Measurements from ENCODE around the gene SLC9A9.
A peak's percentile ranks its signal among the peaks of the same experiment; 100 is the strongest.

Gene SLC9A9

DNA sequence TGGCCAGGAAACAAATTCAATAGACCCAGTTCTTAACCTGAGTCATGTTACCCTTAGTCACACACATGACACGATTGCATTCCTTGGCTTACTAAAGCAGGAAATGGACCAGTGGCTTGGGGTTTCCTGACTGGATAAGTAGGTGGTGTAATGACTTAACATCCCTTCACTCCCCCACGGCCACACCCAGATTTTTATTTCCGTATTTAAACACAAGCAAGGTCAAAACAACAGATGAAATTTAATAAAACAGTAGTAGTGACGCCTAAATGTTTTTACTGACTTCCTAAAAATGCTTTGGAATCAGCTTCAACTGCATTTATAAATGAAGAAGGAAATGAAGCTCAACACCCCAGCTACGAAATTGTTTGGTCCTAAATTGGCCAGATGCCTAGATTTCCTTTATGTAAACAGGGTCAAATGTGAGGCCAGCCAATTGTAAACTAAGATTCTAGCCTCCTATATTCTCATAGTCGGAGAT is 404.4 kb downstream of the SLC9A9 start:
- TF ChIP-seq CTCF (IDR thresholded peaks at IDR 0.05; ENCODE audit: low read depth, low read length) = no peak
- no peak for TF ChIP-seq POLR2A (IDR thresholded peaks at IDR 0.05; ENCODE audit: extremely low read depth, insufficient read length)
- TF ChIP-seq MAX (IDR thresholded peaks at IDR 0.05; ENCODE audit: low read depth, low read length) = no peak
- peak; percentile 40; the same call in 1 of the 2 replicates for TF ChIP-seq MYC (IDR thresholded peaks at IDR 0.05; ENCODE audit: low read depth, low read length)
- H3K4me3 ChIP-seq (ENCODE audit: low read depth, low read length) = no peak overlapping the region
- DNase-seq (ENCODE audit: low read depth) = peak; percentile 92

GRCh38 chr3:143442814-143443447 is 405.3 kb downstream of the SLC9A9 start:
- H3K4me3 ChIP-seq (ENCODE audit: low read depth, low read length) = no peak overlapping the region
- TF ChIP-seq POLR2A (IDR thresholded peaks at IDR 0.05; ENCODE audit: extremely low read depth, insufficient read length) (no peak), MYC (IDR thresholded peaks at IDR 0.05; ENCODE audit: low read depth, low read length) (no peak), CTCF (IDR thresholded peaks at IDR 0.05; ENCODE audit: low read depth, low read length) (no peak), MAX (IDR thresholded peaks at IDR 0.05; ENCODE audit: low read depth, low read length) (no peak)
- no peak for DNase-seq (ENCODE audit: low read depth)

DNA sequence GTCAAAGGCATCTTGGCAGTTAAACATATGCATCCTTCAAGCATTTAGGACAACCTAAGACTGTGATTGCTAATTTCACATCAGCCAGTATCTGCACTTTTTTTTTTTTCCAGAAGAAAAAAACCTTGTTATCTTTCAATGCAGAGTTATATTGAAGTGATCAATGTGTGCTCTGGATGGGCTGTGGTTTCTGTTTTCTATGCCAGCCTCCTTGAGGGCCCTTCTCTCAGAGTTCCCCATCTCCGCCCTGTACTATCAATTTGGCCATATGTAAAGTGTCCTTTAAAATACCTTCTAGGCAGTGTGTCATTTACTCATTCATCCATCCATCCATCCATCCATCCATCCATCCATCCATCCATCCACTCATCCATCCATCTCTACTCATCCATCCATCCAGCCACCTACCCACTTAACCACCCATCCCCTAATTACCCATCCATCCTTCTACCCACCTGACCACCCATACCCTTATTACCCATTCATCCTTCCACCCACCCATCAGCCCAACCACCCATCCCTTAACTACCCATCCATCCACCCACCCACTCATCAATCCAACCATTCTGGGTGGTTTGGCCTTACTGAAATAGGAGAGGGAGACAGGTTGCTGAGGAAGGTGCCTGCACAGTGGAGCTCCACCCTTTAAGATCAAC is 406.6 kb downstream of the SLC9A9 start:
- DNase-seq (ENCODE audit: low read depth) = no peak
- H3K4me3 ChIP-seq (ENCODE audit: low read depth, low read length) = no peak overlapping the region
- TF ChIP-seq POLR2A (IDR thresholded peaks at IDR 0.05; ENCODE audit: extremely low read depth, insufficient read length) (no peak), CTCF (IDR thresholded peaks at IDR 0.05; ENCODE audit: low read depth, low read length) (no peak), MAX (IDR thresholded peaks at IDR 0.05; ENCODE audit: low read depth, low read length) (no peak), MYC (IDR thresholded peaks at IDR 0.05; ENCODE audit: low read depth, low read length) (no peak)

GRCh38 chr3:143439817-143440216 is 408.5 kb downstream of the SLC9A9 start:
- TF ChIP-seq MAX (IDR thresholded peaks at IDR 0.05; ENCODE audit: low read depth, low read length) (no peak), POLR2A (IDR thresholded peaks at IDR 0.05; ENCODE audit: extremely low read depth, insufficient read length) (no peak), MYC (IDR thresholded peaks at IDR 0.05; ENCODE audit: low read depth, low read length) (no peak), CTCF (IDR thresholded peaks at IDR 0.05; ENCODE audit: low read depth, low read length) (no peak)
- no peak for DNase-seq (ENCODE audit: low read depth)

GRCh38 chr3:143437405-143437804 is 410.9 kb downstream of the SLC9A9 start:
- TF ChIP-seq POLR2A (IDR thresholded peaks at IDR 0.05; ENCODE audit: extremely low read depth, insufficient read length) (no peak), CTCF (IDR thresholded peaks at IDR 0.05; ENCODE audit: low read depth, low read length) (no peak), MAX (IDR thresholded peaks at IDR 0.05; ENCODE audit: low read depth, low read length) (no peak)
- no peak overlapping the region for H3K4me3 ChIP-seq (ENCODE audit: low read depth, low read length)
- DNase-seq (ENCODE audit: low read depth) = no peak

More at GRCh38 chr3:143439817-143440216, 408.5 kb downstream of the SLC9A9 start:
- no peak overlapping the region for H3K4me3 ChIP-seq (ENCODE audit: low read depth, low read length)

Data from NB4 (cell line).